B cell (primary cell): ENCODE results near the gene DNAH6. TPM values are rescaled to one million over a fixed set of nuclear protein-coding genes. Genes with fewer than 3 reads are reported as not detected.

Experiments
- ATAC-seq: fragments of 200-7000 bp; cut with Tn5 transposase; one replicate; pipeline ENCODE4 v1.10.0; 2021; ENCODE audit warnings: low read depth, mild to moderate bottlenecking, moderate number of reproducible peaks, moderate library complexity
- CTCF ChIA-PET: fragments of 350-600 bp; sonication (Branson Sonifier 250); formaldehyde crosslinking; loops from one replicate; lab custom pipeline; 2021; ENCODE audit warnings: antibody characterized with exemption, inconsistent platforms; lab: Charles Lee
- POLR2A ChIA-PET: fragments of 350-600 bp; sonication (Branson Sonifier 250); formaldehyde crosslinking; loops from one replicate; lab custom pipeline; 2021; ENCODE audit warnings: antibody characterized with exemption; lab: Charles Lee
- DNase-seq: peaks from one replicate; pipeline ENCODE4 v3.0.0; 2013
- H2AFZ ChIP-seq: 2 replicates; pipeline ENCODE4 v1.6.1; 2012; ENCODE audit warnings: mild to moderate bottlenecking, low read depth, low read length; ENCODE audit not compliant: insufficient read depth, poor library complexity, severe bottlenecking
- H3K27ac ChIP-seq, 2 donors: 1 replicate in 1 of 2; 2 replicates in 1 of 2; pipeline ENCODE4 v1.5.1; 2012 to 2013; ENCODE audit warnings: low read length in 2 of 2, mild to moderate bottlenecking in 2 of 2, moderate library complexity in 1 of 2
- H3K27me3 ChIP-seq, 4 experiments: fragments of 200-600 bp in 1 of 4; sonication (generic) in 1 of 4; replicated peaks in 1 of 4; 1 replicate in 2 of 4; 2 replicates in 2 of 4; pipeline versions ENCODE4 v1.6.1 to v1.7.0; 2013 to 2016; ENCODE audit warnings: low read length in 3 of 4, mild to moderate bottlenecking in 2 of 4, mixed read lengths in 1 of 4, moderate library complexity in 1 of 4; ENCODE audit not compliant: insufficient read depth in 4 of 4, control insufficient read depth in 3 of 4; ENCODE audit errors: control extremely low read depth in 1 of 4
- H3K36me3 ChIP-seq, 2 experiments: replicated peaks in 1 of 2; 1 replicate in 1 of 2; 2 replicates in 1 of 2; pipeline versions ENCODE4 v1.6.1 to v1.7.1; 2013; ENCODE audit warnings: low read length in 1 of 2; ENCODE audit not compliant: insufficient read depth in 2 of 2, control insufficient read depth in 1 of 2; ENCODE audit errors: control extremely low read depth in 1 of 2, extremely low read depth in 1 of 2
- H3K4me1 ChIP-seq, 2 donors: fragments of 200-600 bp in 1 of 2; sonication (generic) in 1 of 2; 1 replicate in 1 of 2; 2 replicates in 1 of 2; pipeline versions ENCODE4 v1.5.1 to v1.6.1; 2013 to 2017; ENCODE audit warnings: low read length in 2 of 2; ENCODE audit not compliant: control insufficient read depth in 2 of 2, insufficient read depth in 2 of 2
- H3K4me2 ChIP-seq: replicated peaks from 2 replicates; pipeline ENCODE3; 2012; ENCODE audit warnings: mild to moderate bottlenecking, low read depth, low read length; ENCODE audit not compliant: poor library complexity, severe bottlenecking
- H3K4me3 ChIP-seq, 5 experiments: fragments of 200-600 bp in 1 of 5; sonication (generic) in 1 of 5; 1 replicate in 3 of 5; 2 replicates in 2 of 5; pipeline versions ENCODE4 v1.5.1 to v1.7.0; 2011 to 2016; ENCODE audit warnings: low read length in 4 of 5, mild to moderate bottlenecking in 4 of 5, low read depth in 2 of 5, control low read depth in 1 of 5, moderate library complexity in 1 of 5; ENCODE audit not compliant: insufficient read depth in 1 of 5; ENCODE audit errors: control extremely low read depth in 1 of 5, extremely low read depth in 1 of 5
- H3K79me2 ChIP-seq: fragments of 200-600 bp; sonication (generic); one replicate; pipeline ENCODE4 v1.6.0; 2016; ENCODE audit warnings: low read length; ENCODE audit not compliant: control insufficient read depth, insufficient read depth
- H3K9ac ChIP-seq: fragments of 200-600 bp; sonication (generic); 2 replicates; pipeline ENCODE4 v1.6.1; 2017; ENCODE audit warnings: mild to moderate bottlenecking, low read length, moderate library complexity
- H3K9me3 ChIP-seq, 3 donors: one replicate each; pipeline versions ENCODE4 v1.6.1 to v1.7.1; 2013; ENCODE audit warnings: low read length in 2 of 3; ENCODE audit not compliant: control insufficient read depth in 2 of 3, insufficient read depth in 1 of 3; ENCODE audit errors: control extremely low read depth in 1 of 3
- H4K20me1 ChIP-seq: 2 replicates; pipeline ENCODE4 v1.6.0; 2012; ENCODE audit warnings: mild to moderate bottlenecking, low read length; ENCODE audit not compliant: insufficient read depth, control insufficient read depth, poor library complexity, severe bottlenecking
- H3K27ac Mint-ChIP-seq: one replicate; pipeline ENCODE4 v1.8.0; 2021; ENCODE audit warnings: mixed read lengths
- H3K27me3 Mint-ChIP-seq: one replicate; pipeline ENCODE4 v1.8.0; 2021; ENCODE audit warnings: mixed read lengths
- H3K4me1 Mint-ChIP-seq: one replicate; pipeline ENCODE4 v1.8.0; 2021; ENCODE audit warnings: mixed read lengths
- H3K4me3 Mint-ChIP-seq: one replicate; pipeline ENCODE4 v1.8.0; 2021; ENCODE audit warnings: mixed read lengths
- H3K9me3 Mint-ChIP-seq: one replicate; pipeline ENCODE4 v1.8.0; 2022; ENCODE audit warnings: mixed read lengths; ENCODE audit not compliant: insufficient read depth
- EZH2 ChIP-seq: IDR thresholded peaks from 2 replicates; pipeline ENCODE4 v1.6.1; 2012; ENCODE audit warnings: borderline replicate concordance, low read depth, mild to moderate bottlenecking, moderate library complexity, low read length; ENCODE audit not compliant: insufficient read depth, poor library complexity, severe bottlenecking
- WGBS: methylation state at CpG from one replicate; pipeline ENCODE4 v1.1.5; 2013; ENCODE audit warnings: missing lambda C conversion rate; ENCODE audit not compliant: insufficient coverage; 5-methylcytosine and 5-hydroxymethylcytosine counted together
- intact Hi-C: fragments of 100-400 bp; cut with micrococcal nuclease; formaldehyde crosslinking; loops from one replicate; pipeline ENCODE4 v1.10.0; 2022
- polyA plus RNA-seq: library from polyadenylated mRNA; depleted of rRNA; stranded (reverse); fragments of >200 nt; gene quantifications from 2 replicates; pipeline ENCODE4 v1.2.3, GENCODE V29; 2012
- total RNA-seq, 2 donors: library from RNA; stranded (reverse); fragments of 120-200 nt in 1 of 2; gene quantifications; 1 replicate in 1 of 2; 2 replicates in 1 of 2; pipeline versions ENCODE4 v1.2.3 to v1.2.4, GENCODE V29; 2013 to 2022
- TF ChIP-seq, protein P1 (sequence below): fragments of 200-600 bp; IDR thresholded peaks from one replicate; pipeline ENCODE4 v1.8.0; 2022; ENCODE audit warnings: antibody characterized with exemption, mild to moderate bottlenecking

Gene DNAH6
- total and polyA plus RNA-seq, 2 donors (not counting 1 experiment from before 2014, with no cell fraction given) = 0.01 to 1.9 TPM

- Histone ChIP-seq H3K4me2 (no peak overlapping the region), H2AFZ (no peak overlapping the region), H3K79me2 (no peaks in the 10 kb centered on the region), H3K4me3 (no peak overlapping the region), H4K20me1 (no peaks in the 10 kb centered on the region), H3K27me3 (peaks cover 0 to 2% (median 0%) of the 10 kb centered on the region in 4 experiments), H3K9ac (no peak overlapping the region), H3K27ac (no peak overlapping the region), H3K36me3 (no peaks in the 10 kb centered on the region), H3K4me1 (no peaks in the 10 kb centered on the region), H3K9me3 (no peaks in the 10 kb centered on the region)
- intact Hi-C loops = no loop called here
- DNase-seq = no peak
- TF ChIP-seq, protein P1, sequence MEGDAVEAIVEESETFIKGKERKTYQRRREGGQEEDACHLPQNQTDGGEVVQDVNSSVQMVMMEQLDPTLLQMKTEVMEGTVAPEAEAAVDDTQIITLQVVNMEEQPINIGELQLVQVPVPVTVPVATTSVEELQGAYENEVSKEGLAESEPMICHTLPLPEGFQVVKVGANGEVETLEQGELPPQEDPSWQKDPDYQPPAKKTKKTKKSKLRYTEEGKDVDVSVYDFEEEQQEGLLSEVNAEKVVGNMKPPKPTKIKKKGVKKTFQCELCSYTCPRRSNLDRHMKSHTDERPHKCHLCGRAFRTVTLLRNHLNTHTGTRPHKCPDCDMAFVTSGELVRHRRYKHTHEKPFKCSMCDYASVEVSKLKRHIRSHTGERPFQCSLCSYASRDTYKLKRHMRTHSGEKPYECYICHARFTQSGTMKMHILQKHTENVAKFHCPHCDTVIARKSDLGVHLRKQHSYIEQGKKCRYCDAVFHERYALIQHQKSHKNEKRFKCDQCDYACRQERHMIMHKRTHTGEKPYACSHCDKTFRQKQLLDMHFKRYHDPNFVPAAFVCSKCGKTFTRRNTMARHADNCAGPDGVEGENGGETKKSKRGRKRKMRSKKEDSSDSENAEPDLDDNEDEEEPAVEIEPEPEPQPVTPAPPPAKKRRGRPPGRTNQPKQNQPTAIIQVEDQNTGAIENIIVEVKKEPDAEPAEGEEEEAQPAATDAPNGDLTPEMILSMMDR = no peak
- no peak for TF ChIP-seq EZH2
- Mint-ChIP-seq H3K4me3 (no peak overlapping the region), H3K4me1 (no peaks in the 10 kb centered on the region), H3K9me3 (no peaks in the 10 kb centered on the region), H3K27me3 (peaks cover 3% of the 10 kb centered on the region), H3K27ac (no peak overlapping the region)
- ChIA-PET POLR2A (no interaction called here), CTCF (no interaction called here)
- WGBS = 95% methylated on average over 4 of the region's 10 CpGs
- ATAC-seq = no peak
Measured at GRCh38 chr2:84687498-84688149, 171.3 kb downstream of the DNAH6 start.

- H4K20me1 ChIP-seq = no peaks in the 10 kb centered on the region
- ATAC-seq (no peak), DNase-seq (no peak)
- H3K4me3 ChIP-seq = no peak overlapping the region
- no peak overlapping the region for H3K4me3 Mint-ChIP-seq
- H3K36me3 ChIP-seq = no peaks in the 10 kb centered on the region
- H2AFZ ChIP-seq = no peak overlapping the region
- no peak overlapping the region for H3K9ac ChIP-seq
- TF ChIP-seq, protein P1 = no peak
- no peak for TF ChIP-seq EZH2
- no peaks in the 10 kb centered on the region for H3K79me2 ChIP-seq
- H3K9me3 Mint-ChIP-seq = no peaks in the 10 kb centered on the region
- H3K27ac Mint-ChIP-seq = no peak overlapping the region
- POLR2A ChIA-PET = no interaction called here
- no peak overlapping the region for H3K27ac ChIP-seq
- peaks cover 0 to 6% (median 0%) of the 10 kb centered on the region in 4 experiments for H3K27me3 ChIP-seq
- peaks cover 7% of the 10 kb centered on the region in 2 donors for H3K4me1 ChIP-seq
- H3K27me3 Mint-ChIP-seq = peaks cover 7% of the 10 kb centered on the region
- CTCF ChIA-PET = no interaction called here
- H3K4me2 ChIP-seq = no peak overlapping the region
- WGBS = 100% methylated on average over 1 of the region's 3 CpGs
- H3K9me3 ChIP-seq = no peaks in the 10 kb centered on the region
- H3K4me1 Mint-ChIP-seq = peaks cover 4% of the 10 kb centered on the region
- intact Hi-C loops = no loop called here
Measured at GRCh38 chr2:84690225-84690624, 173.9 kb downstream of the DNAH6 start.
